Astrocyte of the hippocampus (primary cell): Measurements from ENCODE around the gene ADAMTS6.

Experiments
- DNase-seq: peaks from one replicate; pipeline ENCODE4 v3.0.0; 2011; ENCODE audit warnings: low read depth, low spot score

The ADAMTS6 gene

DNA sequence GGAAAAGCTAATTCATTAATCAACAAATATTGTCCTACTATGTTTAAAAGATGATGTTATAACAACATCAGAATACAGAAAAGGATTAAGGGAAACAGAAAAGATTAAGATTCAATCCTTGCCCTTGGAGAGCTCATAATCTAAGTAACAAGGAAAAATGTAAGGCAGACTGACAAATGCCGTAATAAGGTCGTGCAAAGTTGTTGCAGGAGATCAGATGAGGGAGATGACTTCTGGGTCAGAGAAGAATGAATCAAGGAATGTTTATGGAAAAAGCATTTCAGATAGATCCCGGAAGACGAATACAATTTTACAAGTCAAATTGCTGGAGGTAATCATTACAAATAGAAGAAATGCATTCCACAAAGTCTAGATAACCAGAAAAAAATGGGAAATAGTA lies 6.4 kb downstream of the ADAMTS6 start:
- DNase-seq: no peak

DNA sequence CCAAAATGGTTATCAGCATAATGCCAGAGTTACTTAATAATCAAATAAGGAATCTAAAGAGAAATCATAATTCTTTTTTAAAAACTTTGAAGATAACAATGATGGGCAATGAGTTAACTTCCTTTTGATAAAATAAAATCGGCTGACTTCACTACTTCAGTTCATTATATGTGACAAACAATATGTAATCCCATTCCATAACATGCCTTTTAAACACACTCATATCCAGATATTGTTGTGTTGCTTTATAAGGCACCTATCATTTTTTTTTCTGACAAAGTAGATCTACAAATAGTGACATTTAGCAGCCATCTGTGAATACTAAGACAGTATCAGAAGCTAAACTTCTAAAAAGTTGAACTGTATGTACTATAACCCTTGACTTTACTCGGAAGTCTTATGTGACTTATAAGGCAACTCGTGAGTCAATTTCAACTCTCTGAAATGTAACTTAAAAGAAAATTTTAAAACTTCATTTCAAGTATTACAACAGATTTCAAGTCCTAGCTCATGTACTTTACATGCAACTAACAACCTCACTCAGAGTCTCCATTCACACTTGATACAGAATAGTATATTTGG lies 7.5 kb downstream of the ADAMTS6 start:
- no peak for DNase-seq

DNA sequence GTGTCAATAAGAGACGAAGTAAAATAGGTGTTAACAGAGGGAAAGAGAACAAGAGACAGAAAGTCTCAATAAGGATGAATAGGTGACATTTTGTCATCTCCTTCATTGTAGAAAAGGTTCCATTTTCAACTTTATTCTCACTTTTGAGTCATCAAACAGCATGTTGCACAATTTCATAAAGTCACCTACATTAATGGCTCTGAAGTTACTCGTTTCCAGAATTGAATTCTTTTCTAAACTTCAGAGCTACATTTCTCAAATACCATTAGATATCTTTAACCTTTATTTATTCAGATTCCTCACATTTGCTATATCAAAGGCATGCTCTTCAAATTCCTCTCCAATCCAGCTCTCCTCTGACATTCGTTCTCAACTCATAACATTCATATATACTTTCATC lies 13.1 kb downstream of the ADAMTS6 start:
- DNase-seq: no peak

DNA sequence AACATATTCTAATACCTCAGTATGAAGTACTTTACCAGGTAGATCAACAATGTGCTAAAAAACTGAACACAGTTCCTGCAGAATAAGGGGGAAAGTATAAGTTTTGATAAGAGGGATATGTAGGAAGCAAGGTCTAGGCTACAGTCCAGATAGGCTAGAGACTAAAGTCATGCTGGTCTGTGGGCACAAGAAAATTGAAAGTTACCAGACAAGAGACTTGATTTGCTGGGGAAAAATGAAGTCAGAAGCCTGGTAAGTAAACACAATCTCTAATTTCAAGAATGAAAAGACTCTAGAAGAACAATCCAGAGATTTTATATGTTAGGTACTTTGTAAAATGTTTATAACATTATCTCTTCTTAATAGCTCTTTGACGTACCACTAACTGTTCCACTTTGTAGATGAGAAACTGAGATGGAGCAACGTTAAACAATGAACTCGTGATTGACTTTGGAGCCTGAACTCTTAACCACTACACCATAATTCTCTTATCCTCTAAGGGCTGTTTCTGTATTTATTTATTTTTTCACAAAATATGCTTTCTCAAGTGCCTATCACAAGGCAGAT lies 19.5 kb downstream of the ADAMTS6 start:
- DNase-seq: no peak

DNA sequence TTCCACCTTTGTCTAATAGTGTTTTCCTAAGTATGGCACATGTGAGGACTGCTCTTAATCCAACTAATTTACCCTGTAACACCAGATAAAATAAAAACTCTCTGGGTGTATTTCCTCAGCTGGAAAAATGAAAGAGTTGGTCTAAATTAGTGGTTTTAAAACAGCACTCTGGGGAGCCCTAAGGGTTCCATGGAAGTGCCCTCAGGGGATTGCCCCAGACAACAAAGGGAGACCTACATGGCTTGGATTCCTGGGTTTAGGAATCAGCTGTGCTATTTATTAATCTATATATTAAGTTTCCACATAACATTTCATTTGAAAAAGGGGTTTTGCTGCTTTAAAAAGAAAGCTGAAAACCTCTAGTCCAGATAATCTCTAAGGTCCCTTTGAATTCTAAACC lies 20.2 kb downstream of the ADAMTS6 start:
- no peak for DNase-seq

DNA sequence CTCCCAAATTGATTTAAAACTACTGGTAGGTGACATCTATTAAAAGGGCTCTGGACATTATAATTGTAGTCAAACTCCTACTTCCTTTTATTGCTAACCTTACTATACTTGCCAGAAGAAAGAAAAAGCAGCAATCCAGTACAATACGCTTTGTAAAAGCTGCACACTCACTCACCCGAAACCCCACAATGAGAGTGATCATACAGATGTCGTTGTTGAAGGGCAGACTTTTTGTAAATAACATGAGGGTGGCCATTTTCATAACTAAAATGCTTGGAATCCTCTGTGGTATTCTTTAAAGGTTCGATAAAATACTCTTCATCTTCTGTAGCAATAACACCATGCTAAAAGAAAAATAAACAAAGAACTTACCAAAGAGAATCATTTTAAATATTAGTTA lies 21.7 kb downstream of the ADAMTS6 start:
- no peak for DNase-seq

DNA sequence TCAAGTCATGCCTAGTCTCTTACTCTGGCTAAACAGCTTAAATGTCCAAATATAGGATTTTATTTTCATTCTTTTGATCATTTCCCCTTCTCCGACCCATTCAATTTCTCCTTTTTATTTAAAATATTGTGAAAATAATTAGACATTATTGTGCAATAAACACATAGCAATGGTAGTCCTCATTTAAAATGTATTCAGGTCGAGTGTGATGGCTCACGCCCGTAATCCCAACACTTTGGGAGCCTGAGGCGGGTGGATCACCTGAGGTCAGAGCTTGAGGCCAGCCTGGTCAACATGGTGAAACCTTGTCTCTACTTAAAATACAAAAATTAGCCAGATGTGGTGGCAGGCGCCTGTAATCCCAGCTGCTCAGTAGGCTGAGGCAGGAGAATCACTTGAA lies 26.7 kb downstream of the ADAMTS6 start:
- DNase-seq: no peak

DNA sequence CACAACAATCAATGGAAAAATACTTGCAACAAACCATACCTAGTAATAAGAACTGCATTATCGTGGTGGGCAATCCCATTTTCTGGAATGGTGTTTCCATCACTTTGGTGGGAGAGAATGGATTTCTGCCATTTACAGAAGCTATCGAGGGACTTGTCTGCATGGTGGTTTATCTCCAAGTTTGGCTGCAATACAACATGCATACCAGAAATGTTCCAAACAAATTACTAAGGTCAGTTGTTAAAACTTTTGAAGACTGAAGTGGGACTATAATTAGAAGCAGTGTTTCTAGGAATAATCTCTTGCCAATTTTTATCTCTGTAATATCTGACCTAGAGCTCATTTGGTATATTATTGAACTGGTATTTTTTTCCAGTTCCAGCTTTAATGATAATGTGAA lies 30.3 kb downstream of the ADAMTS6 start:
- peak; percentile 17 for DNase-seq

DNA sequence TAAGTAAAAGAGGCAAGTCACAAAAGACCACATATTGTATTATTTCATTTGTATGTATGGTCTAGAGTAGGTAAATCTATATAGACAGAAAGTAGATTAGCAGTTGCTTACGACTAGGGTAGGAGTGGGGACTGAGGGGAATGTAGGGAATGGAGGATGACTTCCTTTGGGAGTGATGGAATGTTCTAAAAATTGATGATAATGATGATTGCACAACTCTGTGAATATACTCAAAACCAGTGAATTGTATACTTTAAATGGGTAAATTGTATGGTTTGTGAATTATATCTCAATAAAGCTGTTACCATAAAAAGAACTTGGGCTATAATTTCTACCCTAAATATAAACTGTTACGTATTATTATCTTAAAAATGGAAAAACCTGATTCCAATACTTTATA lies 35.0 kb downstream of the ADAMTS6 start:
- no peak for DNase-seq

DNA sequence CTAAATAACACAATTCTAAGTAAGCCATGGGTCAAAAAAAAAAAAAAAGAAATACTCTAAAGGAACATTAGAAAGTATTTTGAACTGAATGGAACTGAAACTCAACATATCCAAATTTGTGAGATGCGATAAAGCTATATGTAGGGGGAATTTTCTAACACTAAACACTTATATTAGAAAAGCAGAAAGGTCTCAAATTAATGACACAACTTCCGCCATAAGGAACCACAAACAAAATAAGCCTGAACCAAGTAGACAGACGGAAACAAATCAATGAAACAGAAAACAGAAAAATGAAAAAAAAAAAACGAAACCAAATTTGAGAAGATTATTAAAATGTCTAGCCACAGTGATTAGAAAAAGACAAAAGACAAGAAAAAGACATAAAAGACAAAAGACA lies 39.9 kb downstream of the ADAMTS6 start:
- DNase-seq: no peak

DNA sequence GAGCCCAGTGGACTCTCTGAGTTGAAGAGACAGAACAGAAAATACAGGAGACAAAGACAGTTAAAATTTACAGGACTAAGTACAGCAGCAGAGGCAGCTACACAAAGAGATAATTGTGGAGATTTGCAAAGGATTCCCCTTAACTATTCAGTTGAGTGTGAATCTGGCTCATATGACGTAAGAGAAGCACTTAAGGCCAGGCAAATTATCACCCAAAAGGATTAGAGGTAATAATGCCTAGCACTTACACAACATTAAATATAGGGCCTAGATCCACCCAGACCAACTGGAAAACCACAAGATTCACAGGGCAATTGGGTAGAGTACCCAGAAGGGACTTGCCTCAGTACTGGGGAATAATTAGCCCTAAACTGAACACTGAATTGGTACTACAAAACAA lies 41.3 kb downstream of the ADAMTS6 start:
- no peak for DNase-seq

DNA sequence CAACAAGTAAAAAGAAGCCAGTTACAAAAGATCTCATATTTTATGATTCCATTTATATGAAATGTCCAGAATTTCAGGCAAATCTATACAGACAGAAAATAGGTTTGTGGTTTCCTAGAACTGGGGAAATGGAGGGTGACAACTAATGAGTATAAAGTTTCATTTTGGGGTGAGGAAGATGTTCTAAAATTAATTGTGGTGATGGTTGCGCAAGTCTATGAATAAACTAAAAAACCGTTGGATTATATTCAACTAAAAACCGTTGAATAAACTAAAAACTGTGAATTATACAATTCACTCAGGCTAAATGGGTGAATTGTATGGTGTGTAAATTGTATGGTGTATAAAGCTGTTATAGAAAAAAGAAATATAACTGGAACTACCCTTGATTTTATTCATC lies 47.6 kb downstream of the ADAMTS6 start:
- no peak for DNase-seq

DNA sequence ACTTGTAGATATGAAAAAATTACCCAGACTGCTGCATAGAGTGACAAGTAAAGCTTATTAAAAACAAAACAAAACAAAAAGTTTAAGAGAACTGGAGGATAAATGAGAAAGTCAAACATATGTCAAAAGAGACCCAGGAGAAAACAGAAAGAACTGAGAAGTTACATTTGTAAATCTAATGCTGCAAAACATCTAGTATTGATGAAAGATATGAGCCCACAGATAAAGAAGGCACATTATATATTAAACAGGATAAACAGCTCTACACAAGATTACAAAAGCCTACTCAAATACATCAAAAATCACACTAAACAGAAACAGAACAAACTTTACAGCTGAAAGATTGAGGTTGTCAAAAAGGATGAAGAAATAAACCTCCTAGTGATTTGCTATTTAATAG lies 55.1 kb downstream of the ADAMTS6 start:
- no peak for DNase-seq

DNA sequence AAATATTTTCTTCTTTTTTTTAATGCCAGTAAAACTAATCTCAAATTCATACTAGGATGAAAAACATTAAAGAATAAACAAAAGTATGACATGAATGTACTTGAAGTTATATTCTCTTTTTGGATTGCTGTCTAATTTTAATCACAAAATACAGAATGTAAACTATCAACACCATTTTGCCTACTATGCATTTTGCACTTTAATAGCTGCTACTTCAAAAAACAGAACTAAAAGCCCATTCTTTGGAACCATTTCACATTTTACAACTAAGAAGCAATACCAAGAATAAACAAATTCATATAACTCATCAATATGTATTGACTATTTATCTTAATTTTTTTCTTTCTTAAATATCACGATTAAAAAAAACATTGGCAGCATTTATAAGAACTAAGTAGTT lies 58.1 kb downstream of the ADAMTS6 start:
- no peak for DNase-seq

DNA sequence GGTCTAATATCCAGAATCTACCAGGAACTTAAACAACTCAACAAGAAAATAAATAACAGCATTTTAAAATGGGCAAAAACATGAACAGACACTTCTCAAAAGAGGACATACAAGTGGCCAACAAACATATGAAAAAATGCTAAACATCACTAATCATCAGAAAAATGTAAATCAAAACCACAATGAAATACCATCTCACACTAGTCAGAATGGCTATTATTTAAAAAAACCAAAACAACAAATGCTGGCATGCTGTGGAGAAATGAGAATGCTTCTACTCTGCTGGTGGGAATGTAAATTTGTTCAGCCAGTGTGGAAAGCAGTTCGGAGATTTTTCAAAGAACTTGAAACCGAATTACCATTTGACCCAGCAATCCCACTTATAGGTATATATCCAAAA lies 63.1 kb downstream of the ADAMTS6 start:
- DNase-seq: peak; percentile 32

DNA sequence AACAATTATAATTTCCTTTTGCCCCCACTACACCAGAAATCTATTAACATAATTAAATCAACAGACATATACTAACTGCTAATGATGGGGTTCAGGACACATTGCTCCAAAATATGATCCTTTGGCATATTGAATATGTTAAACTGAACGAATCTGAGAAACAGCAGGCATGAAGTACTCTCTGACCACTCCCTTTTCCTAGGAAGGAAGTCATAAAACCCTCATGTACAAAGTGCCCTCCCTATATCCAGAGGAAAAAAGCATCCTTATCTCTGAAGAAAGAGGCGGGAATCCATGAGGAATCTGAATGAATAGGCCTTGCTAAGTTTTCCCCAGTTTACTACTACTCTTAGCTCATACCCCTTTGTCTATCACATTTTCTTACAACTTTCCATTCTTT lies 67.9 kb downstream of the ADAMTS6 start:
- no peak for DNase-seq

DNA sequence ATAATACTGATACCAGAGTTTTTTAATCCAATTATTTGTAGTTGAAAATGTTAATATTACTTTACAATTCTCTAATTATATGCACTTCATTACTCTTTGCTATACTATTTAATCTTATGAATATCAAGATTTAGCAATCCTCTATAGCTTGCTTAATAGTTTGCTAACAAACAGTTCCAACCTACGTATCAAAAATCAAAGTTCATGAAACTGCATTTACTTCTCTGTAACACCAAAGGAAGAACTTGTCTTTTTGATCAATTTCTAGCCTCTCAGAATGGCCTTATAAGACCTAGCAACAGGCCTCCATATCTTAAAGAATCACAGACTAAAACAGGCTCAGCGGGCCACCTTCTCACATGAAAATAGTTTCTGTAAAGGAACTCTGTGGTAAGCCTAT lies 68.9 kb downstream of the ADAMTS6 start:
- DNase-seq: no peak

DNA sequence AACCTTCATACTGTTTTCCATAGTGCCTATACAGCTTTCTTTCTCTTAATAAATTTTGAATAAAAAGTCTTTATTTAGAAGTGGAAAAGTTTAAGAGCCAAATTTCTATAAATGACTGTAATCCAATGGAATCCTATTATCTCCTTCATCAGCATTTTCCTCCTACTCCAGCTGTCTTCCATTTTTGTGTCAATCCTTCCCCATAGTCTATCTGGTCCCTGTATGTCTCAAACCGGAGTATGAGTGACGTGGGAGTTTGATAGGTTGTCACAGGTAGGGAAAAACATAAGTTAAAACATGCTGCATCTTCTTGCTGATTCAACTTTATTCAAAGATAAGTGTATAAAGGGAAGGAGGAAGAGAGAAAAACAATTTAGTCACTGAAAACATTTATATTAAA lies 70.4 kb downstream of the ADAMTS6 start:
- no peak for DNase-seq

DNA sequence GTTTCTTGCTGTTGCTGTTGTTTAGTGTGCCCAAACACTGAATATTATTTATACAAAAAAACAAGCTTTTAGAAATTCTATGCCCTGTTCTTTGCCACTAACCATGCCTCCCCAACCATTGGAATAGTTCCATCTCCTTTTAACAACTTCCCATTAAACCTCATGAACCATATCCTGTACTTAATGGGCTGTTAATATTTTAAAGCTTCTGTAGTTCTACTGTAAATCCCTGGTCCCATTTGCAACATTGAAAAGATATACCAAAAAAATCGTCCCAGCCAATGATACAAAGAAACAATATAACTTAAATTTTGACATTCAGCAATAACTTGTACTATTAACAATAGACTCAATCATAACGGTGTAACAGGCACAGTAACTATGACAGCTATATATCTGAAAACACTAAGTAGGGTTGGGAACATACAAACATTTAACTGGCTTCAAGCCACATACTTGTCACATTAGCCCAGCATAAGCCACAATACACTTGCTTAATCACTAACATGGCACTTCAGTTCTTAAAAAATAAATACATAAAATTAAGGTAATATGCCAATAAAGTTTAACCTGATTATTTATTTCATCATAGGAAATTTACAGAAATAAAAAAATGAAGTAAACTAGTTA lies 86.1 kb downstream of the ADAMTS6 start:
- DNase-seq: peak; percentile 34

DNA sequence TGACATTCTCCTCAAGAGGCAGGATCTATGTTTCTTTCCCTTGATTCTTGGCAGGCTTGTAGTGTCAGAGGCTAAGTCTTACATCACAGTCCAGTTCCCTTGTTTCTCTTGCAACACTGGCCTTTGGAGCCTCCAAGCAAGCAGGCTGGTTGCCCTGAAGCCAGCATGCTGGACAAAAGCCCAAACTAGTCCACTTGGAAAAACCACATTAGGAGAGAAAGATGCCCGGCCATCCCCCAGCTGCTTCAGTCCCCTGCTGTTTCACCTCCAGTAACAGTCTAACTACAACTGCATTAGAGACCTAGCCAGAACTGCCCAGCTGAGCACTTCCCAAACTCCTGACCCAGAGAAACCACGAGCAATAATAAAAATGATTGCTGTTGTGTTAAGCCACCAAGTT lies 87.6 kb downstream of the ADAMTS6 start:
- DNase-seq: peak; percentile 84

DNA sequence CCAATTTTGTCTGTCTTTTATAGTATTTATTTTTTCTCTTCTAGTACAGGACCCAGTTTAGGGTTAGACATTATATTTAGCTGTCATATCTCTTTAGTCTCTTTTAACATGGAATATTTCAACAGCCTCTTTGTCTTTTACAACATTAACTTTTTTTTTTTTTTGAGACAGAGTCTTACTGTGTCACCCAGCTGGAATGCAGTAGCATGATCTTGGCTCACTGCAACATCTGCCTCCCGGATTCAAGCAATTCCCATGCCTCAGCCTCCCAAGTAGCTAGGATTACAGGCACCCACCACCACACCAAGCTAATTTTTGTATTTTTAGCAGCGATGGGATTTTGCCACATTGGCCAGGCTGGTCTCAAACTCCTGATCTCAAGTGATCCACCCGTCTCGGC lies 90.1 kb downstream of the ADAMTS6 start:
- no peak for DNase-seq

DNA sequence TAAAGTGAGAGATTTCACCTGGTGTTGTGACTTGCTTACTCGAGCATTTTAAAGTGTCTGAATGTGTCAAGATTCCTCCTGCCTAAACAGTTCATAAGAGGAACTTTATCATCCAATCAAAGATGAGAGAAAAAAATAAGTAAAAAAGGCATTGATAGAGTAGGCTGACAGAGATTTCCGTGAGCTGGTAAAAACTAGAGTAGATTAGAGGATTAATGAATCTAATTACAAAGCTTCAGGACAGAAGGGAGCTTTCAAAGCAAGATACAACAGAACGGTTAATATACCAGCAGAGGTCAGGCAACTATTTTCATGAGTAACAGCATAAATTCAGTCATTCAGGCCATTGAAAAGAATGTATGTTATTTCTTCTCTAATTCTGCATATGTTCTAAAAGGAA lies 91.5 kb downstream of the ADAMTS6 start:
- DNase-seq: no peak

DNA sequence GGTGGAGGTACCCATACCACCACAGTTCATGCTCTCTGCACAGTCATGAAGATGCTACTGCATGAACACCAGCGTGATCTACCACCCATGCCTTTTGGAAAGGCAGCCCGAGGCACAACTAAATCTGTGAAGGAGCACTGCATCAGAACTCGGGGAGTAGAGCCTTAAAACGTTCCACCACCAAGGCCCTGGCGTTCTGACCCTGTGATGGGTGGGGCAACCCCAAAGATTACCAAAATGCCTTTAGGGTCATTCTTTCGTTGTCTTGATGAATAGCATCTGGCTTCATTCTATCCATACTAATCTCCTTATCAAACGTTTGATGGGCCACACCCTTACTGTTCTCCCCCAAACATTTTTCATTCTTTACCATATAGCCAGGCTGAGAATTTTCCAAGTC lies 97.9 kb downstream of the ADAMTS6 start:
- DNase-seq: no peak

DNA sequence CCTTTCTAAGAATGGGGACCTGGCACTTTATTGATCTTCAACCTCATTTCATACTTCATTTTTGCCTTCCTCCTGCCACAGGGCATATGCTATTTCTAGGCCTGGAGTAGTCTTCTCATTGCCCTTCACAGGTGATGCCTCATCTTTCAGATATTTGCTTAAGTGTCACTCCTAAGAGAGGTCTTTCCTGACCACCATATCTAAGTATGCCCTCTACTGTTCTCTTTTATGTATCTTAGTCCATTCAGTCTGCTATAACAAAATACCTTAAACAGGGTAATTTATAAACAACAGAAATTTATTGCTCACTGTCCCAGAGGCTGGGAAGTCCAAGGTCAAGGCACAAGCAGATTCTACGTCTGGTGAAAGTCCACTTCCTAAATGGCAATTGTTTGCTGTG lies 99.1 kb downstream of the ADAMTS6 start:
- no peak for DNase-seq
